DMS53 treated with DMSO at 0.1 percent for 48 hours (cell line): Measurements from ENCODE around the gene MAT2B.

ENCODE experiments used
- DNase-seq: peaks from one replicate; lab custom pipeline; 2025; ENCODE audit not compliant: unreplicated experiment; lab: John Stamatoyannopoulos, UW

The MAT2B gene

GRCh38 chr5:163505368-163506094 lies at the start of gene MAT2B:
Gene MAT2B, plus strand, starts transcription at chr5:163505619. Its CDS starts 68 bp downstream, at chr5:163505687.
- DNase-seq, result peak; percentile 94

GRCh38 chr5:163456029-163456589 lies 49.3 kb upstream of the MAT2B start:
- DNase-seq, result no peak

- no peak for DNase-seq
These were observed 48.6 kb upstream of the MAT2B start for GRCh38 chr5:163456840-163457239.

- DNase-seq, result no peak
These were observed 46.5 kb upstream of the MAT2B start for GRCh38 chr5:163458778-163459385.

- peak; percentile 36 for DNase-seq
These were observed 46.0 kb upstream of the MAT2B start for GRCh38 chr5:163459462-163459818.

GRCh38 chr5:163459819-163460561 lies 45.4 kb upstream of the MAT2B start, which contains the start of gene NUDCD2:
Gene NUDCD2, minus strand, starts transcription at chr5:163460102. Its CDS starts 52 bp downstream, at chr5:163460050.
- DNase-seq, result peak; percentile 98

GRCh38 chr5:163460562-163461171 lies 44.8 kb upstream of the MAT2B start, which contains the start of gene HMMR:
Gene HMMR, plus strand, starts transcription at chr5:163460632. Its CDS starts 61 bp downstream, at chr5:163460693.
- DNase-seq, result peak; percentile 64

GRCh38 chr5:163463063-163463435 lies 42.4 kb upstream of the MAT2B start:
- DNase-seq, result no peak

- DNase-seq, result no peak
These were observed 37.7 kb upstream of the MAT2B start for GRCh38 chr5:163467682-163468081.

- DNase-seq, result no peak
These were observed 31.7 kb upstream of the MAT2B start for GRCh38 chr5:163473635-163474243.

GRCh38 chr5:163475411-163475810 lies 30.0 kb upstream of the MAT2B start:
- no peak for DNase-seq

- no peak for DNase-seq
These were observed 27.1 kb upstream of the MAT2B start for GRCh38 chr5:163478126-163478981.

GRCh38 chr5:163478982-163479271 lies 26.5 kb upstream of the MAT2B start:
- DNase-seq, result no peak

GRCh38 chr5:163489055-163489744 lies 16.2 kb upstream of the MAT2B start:
- no peak for DNase-seq

GRCh38 chr5:163489745-163490075 lies 15.7 kb upstream of the MAT2B start:
- no peak for DNase-seq

- no peak for DNase-seq
These were observed 9.1 kb upstream of the MAT2B start for GRCh38 chr5:163496286-163496685.

GRCh38 chr5:163497315-163497714 lies 8.1 kb upstream of the MAT2B start:
- DNase-seq, result no peak

GRCh38 chr5:163498886-163499285 lies 6.5 kb upstream of the MAT2B start:
- DNase-seq, result no peak

- no peak for DNase-seq
These were observed 2.9 kb upstream of the MAT2B start for GRCh38 chr5:163502521-163502920.
